Gastroesophageal sphincter (tissue), 3 donors: ENCODE data around the gene TSPAN32.

ENCODE experiments used
- CTCF ChIP-seq, 4 experiments: fragments of 200-600 bp in 2 of 4; fragments of 450-650 bp in 2 of 4; sonication (generic) in 1 of 4; IDR thresholded peaks; one replicate each; pipeline ENCODE4 v1.5.1; 2017 to 2019; ENCODE audit warnings: antibody characterized with exemption in 4 of 4, mild to moderate bottlenecking in 2 of 4, moderate library complexity in 2 of 4
- EP300 ChIP-seq: sonication (generic); formaldehyde crosslinking; IDR thresholded peaks from one replicate; pipeline ENCODE4 v1.6.1; 2017; ENCODE audit warnings: antibody characterized with exemption, mild to moderate bottlenecking
- POLR2AphosphoS5 ChIP-seq: sonication (generic); formaldehyde crosslinking; IDR thresholded peaks from one replicate; pipeline ENCODE4 v1.6.1; 2017; ENCODE audit warnings: antibody characterized with exemption

DNA sequence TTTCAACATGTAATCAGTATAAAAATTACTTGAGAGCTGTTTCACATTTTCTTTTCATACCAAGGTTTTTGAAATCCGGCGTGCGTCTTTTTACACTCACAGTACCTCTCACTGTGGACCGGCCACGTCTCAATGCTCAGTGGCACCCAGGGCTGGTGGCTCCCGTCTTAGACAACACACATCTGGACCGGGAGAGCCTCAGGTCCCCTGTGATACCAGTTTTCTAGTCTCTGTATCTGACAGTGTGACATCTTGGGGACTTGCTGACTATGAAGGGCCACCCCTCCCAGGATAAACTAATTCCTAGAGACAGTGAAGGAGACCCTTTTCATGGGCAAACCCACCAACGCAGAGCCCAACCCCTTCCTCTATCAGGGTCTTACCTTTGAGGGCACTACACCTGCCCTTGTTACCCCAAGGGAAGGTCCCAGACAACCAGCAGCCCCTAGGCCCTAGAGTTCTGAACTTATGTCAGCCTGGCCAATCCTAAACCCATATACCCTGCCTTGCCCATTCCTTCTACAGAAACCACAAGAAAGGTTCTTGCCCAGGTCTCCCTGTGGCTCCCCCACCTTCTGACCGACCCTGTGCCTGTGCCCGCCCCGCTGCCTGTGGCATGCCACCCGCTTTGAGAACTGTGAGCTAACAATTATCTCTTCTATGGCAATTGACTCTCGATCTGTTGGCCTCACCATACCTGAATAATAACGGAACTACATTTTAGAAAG is 25.4 kb upstream of the TSPAN32 start:
- TF ChIP-seq EP300 (no peak), CTCF (IDR thresholded peaks at IDR 0.05) (no peak), POLR2AphosphoS5 (no peak)
